22Rv1 (cell line): Measurements from ENCODE around the gene F13A1.

Source experiments
- CTCF ChIP-seq: fragments of 450-650 bp; IDR thresholded peaks from 2 replicates; pipeline ENCODE4 v1.5.1; 2017; ENCODE audit warnings: mild to moderate bottlenecking
- ZFX ChIP-seq: fragments of 450-650 bp; IDR thresholded peaks from 2 replicates; pipeline ENCODE4 v1.6.1; 2017; ENCODE audit warnings: antibody characterized with exemption, borderline replicate concordance

- TF ChIP-seq CTCF, result no peak
- no peak for TF ChIP-seq ZFX
Measured at GRCh38 chr6:6293317-6293716, 27.1 kb downstream of the F13A1 start.
